A549 (cell line): ENCODE measurements around the gene FAM53B.

Experiments
- CBX8 ChIP-seq: fragments of 200-600 bp; sonication (generic); IDR thresholded peaks from 2 replicates; pipeline ENCODE4 v1.6.1; 2016
- CHD2 ChIP-seq: fragments of 150-350 bp; IDR thresholded peaks from 2 replicates; pipeline ENCODE4 v1.6.1; 2014; ENCODE audit warnings: low read length; ENCODE audit not compliant: partially characterized antibody
- CHD4 ChIP-seq: fragments of 200-600 bp; sonication (generic); IDR thresholded peaks from 2 replicates; pipeline ENCODE4 v1.6.1; 2016; ENCODE audit warnings: antibody characterized with exemption, mild to moderate bottlenecking, borderline replicate concordance
- EHMT2 ChIP-seq: fragments of 200-600 bp; sonication (generic); IDR thresholded peaks from 2 replicates; pipeline ENCODE4 v1.6.1; 2016; ENCODE audit warnings: antibody characterized with exemption, low read depth, mild to moderate bottlenecking, moderate library complexity
- EP300 ChIP-seq, 2 experiments: fragments of >200 bp; sonication (Bioruptor Twin); formaldehyde crosslinking; IDR thresholded peaks; 2 replicates in 1 of 2; 3 replicates in 1 of 2; pipeline ENCODE4 v1.6.1; 2016 to 2017
- HDAC2 ChIP-seq: fragments of 200-600 bp; sonication (generic); IDR thresholded peaks from 2 replicates; pipeline ENCODE4 v1.6.1; 2016
- JUN ChIP-seq, 2 experiments: fragments of >200 bp; sonication (Bioruptor Twin); formaldehyde crosslinking; IDR thresholded peaks; 2 replicates in 1 of 2; 3 replicates in 1 of 2; pipeline ENCODE4 v1.6.1; 2016 to 2017
- KDM1A ChIP-seq: fragments of 200-600 bp; sonication (generic); IDR thresholded peaks from 2 replicates; pipeline ENCODE4 v1.6.1; 2016; ENCODE audit warnings: low read depth, mild to moderate bottlenecking
- MYC ChIP-seq: IDR thresholded peaks from 2 replicates; pipeline ENCODE4 v1.6.1; 2012; ENCODE audit warnings: mild to moderate bottlenecking, inconsistent platforms, low read length, improper control_type of control experiment, borderline replicate concordance
- POLR2A ChIP-seq: IDR thresholded peaks from 2 replicates; pipeline ENCODE4 v1.6.1; 2012; ENCODE audit warnings: mild to moderate bottlenecking, low read length
- RAD21 ChIP-seq, 2 experiments: fragments of >200 bp in 1 of 2; sonication (Bioruptor Twin) in 1 of 2; formaldehyde crosslinking in 1 of 2; IDR thresholded peaks in 1 of 2; conservative IDR thresholded peaks in 1 of 2; 2 replicates in 1 of 2; 3 replicates in 1 of 2; pipeline ENCODE4 v1.6.1; 2012 to 2018; ENCODE audit warnings: inconsistent platforms in 1 of 2
- TF ChIP-seq, protein P1 (sequence below): IDR thresholded peaks from 2 replicates; pipeline ENCODE4 v1.6.1; 2012
- TF ChIP-seq, protein P2 (sequence below): fragments of >200 bp; sonication (Bioruptor Twin); formaldehyde crosslinking; IDR thresholded peaks from 3 replicates; pipeline ENCODE4 v1.5.1; 2016

DNA sequence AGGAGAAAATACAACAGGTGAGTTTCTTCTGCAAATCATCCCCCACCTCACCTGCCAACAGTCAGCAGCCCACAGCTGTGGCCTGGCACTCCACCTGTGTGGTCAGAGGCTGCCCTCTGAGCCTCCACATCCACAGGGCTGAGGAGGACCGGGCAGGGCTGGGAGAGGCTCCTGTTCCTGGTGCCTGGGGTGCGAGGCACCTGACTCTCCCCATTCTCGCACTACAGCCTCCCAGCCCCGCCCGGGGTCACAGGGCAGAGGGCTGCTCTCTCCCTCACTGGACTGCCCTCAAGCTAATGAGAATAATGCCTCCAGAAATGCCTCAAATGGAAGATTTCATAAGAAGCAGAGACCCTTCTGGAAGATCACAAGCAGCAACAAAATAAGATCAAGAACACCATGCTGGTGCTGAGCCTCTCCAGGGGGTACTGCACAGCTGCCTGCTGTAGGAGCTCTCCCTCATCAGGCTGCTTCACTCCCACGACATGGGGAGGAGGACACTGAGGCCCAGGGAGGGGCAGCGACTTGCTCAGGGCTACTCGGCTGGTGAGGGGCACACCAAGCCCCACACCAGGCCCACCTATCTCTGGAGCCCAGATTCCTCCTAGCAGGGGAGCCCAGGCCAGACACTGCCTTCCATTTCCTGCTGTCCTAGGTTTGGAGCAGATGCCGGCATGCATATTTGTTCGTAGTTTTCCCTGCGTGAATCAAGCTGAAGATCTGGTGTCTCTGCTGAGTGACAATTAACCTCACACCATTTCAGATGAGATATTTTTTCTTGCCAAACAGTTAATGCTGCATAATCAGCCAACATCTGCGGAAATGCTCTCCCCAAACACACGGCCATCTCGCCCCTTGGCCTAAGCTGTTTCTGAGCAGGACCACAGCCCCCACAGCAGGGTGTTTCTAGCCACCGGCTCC, 76.5 kb downstream of the FAM53B start:
- TF ChIP-seq RAD21 (conservative IDR thresholded peaks at IDR 0.05 in 1 of 2, IDR thresholded peaks at IDR 0.05 in 1 of 2) (no peak), CHD2 (no peak), MYC (no peak), JUN (IDR thresholded peaks at IDR 0.05) (no peak), KDM1A (no peak), EHMT2 (no peak), POLR2A (no peak), HDAC2 (no peak), EP300 (IDR thresholded peaks at IDR 0.05) (no peak), CHD4 (no peak), CBX8 (no peak)
- TF ChIP-seq, protein P1, sequence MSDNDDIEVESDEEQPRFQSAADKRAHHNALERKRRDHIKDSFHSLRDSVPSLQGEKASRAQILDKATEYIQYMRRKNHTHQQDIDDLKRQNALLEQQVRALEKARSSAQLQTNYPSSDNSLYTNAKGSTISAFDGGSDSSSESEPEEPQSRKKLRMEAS, result no peak
- TF ChIP-seq, protein P2, sequence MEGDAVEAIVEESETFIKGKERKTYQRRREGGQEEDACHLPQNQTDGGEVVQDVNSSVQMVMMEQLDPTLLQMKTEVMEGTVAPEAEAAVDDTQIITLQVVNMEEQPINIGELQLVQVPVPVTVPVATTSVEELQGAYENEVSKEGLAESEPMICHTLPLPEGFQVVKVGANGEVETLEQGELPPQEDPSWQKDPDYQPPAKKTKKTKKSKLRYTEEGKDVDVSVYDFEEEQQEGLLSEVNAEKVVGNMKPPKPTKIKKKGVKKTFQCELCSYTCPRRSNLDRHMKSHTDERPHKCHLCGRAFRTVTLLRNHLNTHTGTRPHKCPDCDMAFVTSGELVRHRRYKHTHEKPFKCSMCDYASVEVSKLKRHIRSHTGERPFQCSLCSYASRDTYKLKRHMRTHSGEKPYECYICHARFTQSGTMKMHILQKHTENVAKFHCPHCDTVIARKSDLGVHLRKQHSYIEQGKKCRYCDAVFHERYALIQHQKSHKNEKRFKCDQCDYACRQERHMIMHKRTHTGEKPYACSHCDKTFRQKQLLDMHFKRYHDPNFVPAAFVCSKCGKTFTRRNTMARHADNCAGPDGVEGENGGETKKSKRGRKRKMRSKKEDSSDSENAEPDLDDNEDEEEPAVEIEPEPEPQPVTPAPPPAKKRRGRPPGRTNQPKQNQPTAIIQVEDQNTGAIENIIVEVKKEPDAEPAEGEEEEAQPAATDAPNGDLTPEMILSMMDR, result no peak
